HepG2 (cell line): ENCODE measurements around the gene IL17RA. TPM values are rescaled to one million over a fixed set of nuclear protein-coding genes. Genes with fewer than 3 reads are reported as not detected.

ENCODE experiments used
- ATAC-seq: fragments of 200-7000 bp; cut with Tn5 transposase; 3 replicates; pipeline ENCODE4 v1.9.1; 2020; ENCODE audit warnings: mild to moderate bottlenecking, moderate library complexity
- BruUV-seq: library from RNA; stranded (reverse); fragments of 400-500 nt; replicated peaks from 2 replicates; lab custom pipeline; 2021; lab: Mats Ljungman, UMichigan
- CTCF ChIA-PET: fragments of 300-600 bp; formaldehyde crosslinking; extraction: SDS; loops from one replicate; lab custom pipeline; 2021; ENCODE audit warnings: low total read pairs, inconsistent platforms, low intra/inter-chr PET ratio; lab: Yijun Ruan, JAX
- POLR2A ChIA-PET: fragments of 350-600 bp; sonication (Branson Sonifier 250); formaldehyde crosslinking; loops from one replicate; lab custom pipeline; 2020; ENCODE audit warnings: antibody characterized with exemption, inconsistent platforms; lab: Yijun Ruan, JAX
- DNase-seq: peaks from one replicate; pipeline ENCODE4 v3.0.0-alpha.2; 2015; ENCODE audit warnings: low spot score
- FAIRE-seq: peaks from 3 replicates; lab custom pipeline; 2011; peaks lifted over from hg19 to GRCh38; lab: Jason Lieb, UNC
- H2AFZ ChIP-seq: one replicate; pipeline ENCODE4 v1.6.1; 2011; ENCODE audit warnings: low read length, inconsistent platforms
- H3K27ac ChIP-seq: fragments of 300-600 bp; 3 replicates; pipeline ENCODE4 v1.8.0; 2011; ENCODE audit warnings: mixed run types, mild to moderate bottlenecking, mixed read lengths, low read length, inconsistent platforms; ENCODE audit not compliant: insufficient read depth; ENCODE audit errors: extremely low read length
- H3K27me3 ChIP-seq, 2 experiments: fragments of 200-600 bp in 1 of 2; 2 replicates in 1 of 2; 3 replicates in 1 of 2; pipeline versions ENCODE4 v1.6.0 to v1.8.0; 2011; ENCODE audit warnings: low read length in 2 of 2, mild to moderate bottlenecking in 2 of 2, moderate library complexity in 2 of 2, inconsistent platforms in 1 of 2; ENCODE audit not compliant: insufficient read depth in 2 of 2, control insufficient read depth in 1 of 2
- H3K36me3 ChIP-seq, 2 experiments: fragments of 200-600 bp in 1 of 2; replicated peaks in 1 of 2; 2 replicates in 1 of 2; 3 replicates in 1 of 2; pipeline versions ENCODE4 v1.5.1 to v1.8.0; 2011; ENCODE audit warnings: low read length in 2 of 2, inconsistent platforms in 1 of 2; ENCODE audit not compliant: insufficient read depth in 2 of 2, control insufficient read depth in 1 of 2
- H3K4me1 ChIP-seq: 2 replicates; pipeline ENCODE4 v1.5.1; 2012; ENCODE audit warnings: low read length, inconsistent platforms; ENCODE audit not compliant: insufficient read depth
- H3K4me2 ChIP-seq: 2 replicates; pipeline ENCODE4 v1.6.0; 2011; ENCODE audit warnings: low read depth, low read length, inconsistent platforms
- H3K4me3 ChIP-seq, 3 experiments: fragments of 200-600 bp in 1 of 3; sonication (generic), shearing (Covaris generic) in 1 of 3; replicated peaks in 1 of 3; 2 replicates each; pipeline ENCODE4 v1.5.1; 2011 to 2016; ENCODE audit warnings: low read length in 3 of 3, inconsistent platforms in 2 of 3, low read depth in 2 of 3, mild to moderate bottlenecking in 2 of 3, control low read depth in 1 of 3, mixed read lengths in 1 of 3; ENCODE audit not compliant: insufficient read depth in 1 of 3
- H3K79me2 ChIP-seq: one replicate; pipeline ENCODE4 v1.6.1; 2011; ENCODE audit warnings: low read length, inconsistent platforms; ENCODE audit not compliant: insufficient read depth
- H3K9ac ChIP-seq: 2 replicates; pipeline ENCODE4 v1.6.0; 2011; ENCODE audit warnings: mild to moderate bottlenecking, low read depth, low read length, inconsistent platforms; ENCODE audit not compliant: insufficient read depth
- H3K9me3 ChIP-seq: 2 replicates; pipeline ENCODE4 v1.5.1; 2012; ENCODE audit warnings: mild to moderate bottlenecking, low read length
- H4K20me1 ChIP-seq: 2 replicates; pipeline ENCODE4 v1.6.0; 2011; ENCODE audit warnings: inconsistent platforms, mild to moderate bottlenecking, low read length, moderate library complexity; ENCODE audit not compliant: insufficient read depth
- LBX2 ChIP-seq: sonication (generic); formaldehyde crosslinking; IDR thresholded peaks from 2 replicates; pipeline ENCODE4 v1.5.0; 2020; ENCODE audit warnings: missing genetic modification reagents, mild to moderate bottlenecking, borderline replicate concordance
- RAD21 ChIP-seq: fragments of 450-650 bp; formaldehyde crosslinking; IDR thresholded peaks from 2 replicates; pipeline ENCODE4 v1.5.0; 2020; ENCODE audit warnings: mild to moderate bottlenecking
- in situ Hi-C: cut with HindIII; loops from 2 replicates; pipeline ENCODE4 v1.10.0; 2017; ENCODE audit warnings: low pct_unique_long_range_greater_than_20kb; ENCODE audit not compliant: extremely low pct_ligation_motif_present
- intact Hi-C: fragments of 100-400 bp; cut with micrococcal nuclease; formaldehyde crosslinking; loops from one replicate; pipeline ENCODE4 v1.10.0; 2022; ENCODE audit not compliant: unreplicated experiment
- polyA plus RNA-seq, 8 experiments: library from polyadenylated mRNA; depleted of rRNA in 3 of 8; stranded (reverse) in 7 of 8; unstranded in 1 of 8; fragments of >200 nt; fragmentation: Illumina TruSeq in 4 of 8; extraction: Trizol in 4 of 8; gene quantifications; 2 replicates each; pipeline versions ENCODE4 v1.2.1 to v1.2.3, GENCODE V29; 2011 to 2016; ENCODE audit warnings: low read depth in 4 of 8, missing spikeins in 1 of 8, mixed read lengths in 1 of 8; ENCODE audit not compliant: insufficient read depth in 1 of 8
- total RNA-seq, 5 experiments: library from RNA; depleted of rRNA; stranded (reverse); fragments of >200 nt; fragmentation: Illumina TruSeq; extraction: Trizol; gene quantifications; 2 replicates each; pipeline ENCODE4 v1.2.3, GENCODE V29; 2016; ENCODE audit warnings: low read depth in 1 of 5
- TF ChIP-seq, protein P1 (sequence below): sonication (generic); formaldehyde crosslinking; IDR thresholded peaks from 2 replicates; pipeline ENCODE4 v1.5.0; 2020; ENCODE audit warnings: mild to moderate bottlenecking, missing genetic modification reagents
- TF ChIP-seq, protein P2 (sequence below): sonication (generic); formaldehyde crosslinking; IDR thresholded peaks from 2 replicates; pipeline ENCODE4 v1.9.0; 2021; ENCODE audit warnings: missing genetic modification reagents, mild to moderate bottlenecking, borderline replicate concordance
- TF ChIP-seq, protein P3 (sequence below): sonication (generic); formaldehyde crosslinking; IDR thresholded peaks from 2 replicates; pipeline ENCODE4 v1.4.0; 2020; ENCODE audit warnings: missing genetic modification reagents, borderline replicate concordance

IL17RA gene
- total and polyA plus RNA-seq, 2 of the 13 experiments (the other 11 are each of a cell fraction or from before 2014, with no cell fraction given), result 2.5 to 8.2 TPM

DNA sequence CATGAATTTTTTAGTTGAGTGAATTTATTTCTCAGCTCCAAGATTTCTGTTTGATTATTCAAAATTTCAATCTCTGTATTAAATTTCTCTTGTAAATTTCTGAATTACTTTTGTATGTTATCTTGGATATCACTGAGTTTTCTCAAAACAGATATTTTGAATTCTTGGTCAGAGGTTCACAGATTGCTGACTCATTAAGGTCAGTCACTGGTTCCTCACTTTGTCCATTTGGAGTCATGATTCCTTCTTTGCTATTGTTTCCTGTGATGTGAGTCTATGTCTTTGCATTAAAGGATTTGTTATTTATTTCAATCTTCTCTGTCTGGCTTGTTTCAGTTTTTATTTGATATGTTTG is 10.2 kb upstream of the IL17RA start:
- ChIA-PET CTCF (interaction anchor here (1.1 to 2.1 kb wide), 5 partner anchors 21 to 427 kb away, joined by 4 to 17 read pairs (median 9); no protein-coding TSS in a partner anchor), POLR2A (interaction anchor here (1.1 to 1.5 kb wide), 2 partner anchors 10 to 97 kb away, joined by 3 to 7 read pairs; no protein-coding TSS in a partner anchor)
- no peak overlapping the region for H3K9ac ChIP-seq
- no peaks in the 10 kb centered on the region for H3K27me3 ChIP-seq
- intact Hi-C loops (loop anchor here (1.0 to 2.0 kb wide), 3 partner anchors 21 to 427 kb away; no protein-coding TSS in a partner anchor), in situ Hi-C loops (loop anchor here (10.0 kb wide), 2 partner anchors 100 to 430 kb away; no protein-coding TSS in a partner anchor)
- no peaks in the 10 kb centered on the region for H3K36me3 ChIP-seq
- no TSS peak for BruUV-seq
- no peaks in the 10 kb centered on the region for H3K79me2 ChIP-seq
- H2AFZ ChIP-seq, result no peak overlapping the region
- TF ChIP-seq RAD21 (no peak), LBX2 (CRISPR knock-in tag) (no peak)
- TF ChIP-seq, protein P1, sequence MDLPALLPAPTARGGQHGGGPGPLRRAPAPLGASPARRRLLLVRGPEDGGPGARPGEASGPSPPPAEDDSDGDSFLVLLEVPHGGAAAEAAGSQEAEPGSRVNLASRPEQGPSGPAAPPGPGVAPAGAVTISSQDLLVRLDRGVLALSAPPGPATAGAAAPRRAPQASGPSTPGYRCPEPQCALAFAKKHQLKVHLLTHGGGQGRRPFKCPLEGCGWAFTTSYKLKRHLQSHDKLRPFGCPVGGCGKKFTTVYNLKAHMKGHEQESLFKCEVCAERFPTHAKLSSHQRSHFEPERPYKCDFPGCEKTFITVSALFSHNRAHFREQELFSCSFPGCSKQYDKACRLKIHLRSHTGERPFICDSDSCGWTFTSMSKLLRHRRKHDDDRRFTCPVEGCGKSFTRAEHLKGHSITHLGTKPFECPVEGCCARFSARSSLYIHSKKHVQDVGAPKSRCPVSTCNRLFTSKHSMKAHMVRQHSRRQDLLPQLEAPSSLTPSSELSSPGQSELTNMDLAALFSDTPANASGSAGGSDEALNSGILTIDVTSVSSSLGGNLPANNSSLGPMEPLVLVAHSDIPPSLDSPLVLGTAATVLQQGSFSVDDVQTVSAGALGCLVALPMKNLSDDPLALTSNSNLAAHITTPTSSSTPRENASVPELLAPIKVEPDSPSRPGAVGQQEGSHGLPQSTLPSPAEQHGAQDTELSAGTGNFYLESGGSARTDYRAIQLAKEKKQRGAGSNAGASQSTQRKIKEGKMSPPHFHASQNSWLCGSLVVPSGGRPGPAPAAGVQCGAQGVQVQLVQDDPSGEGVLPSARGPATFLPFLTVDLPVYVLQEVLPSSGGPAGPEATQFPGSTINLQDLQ (CRISPR knock-in tag), result no peak
- TF ChIP-seq, protein P2, sequence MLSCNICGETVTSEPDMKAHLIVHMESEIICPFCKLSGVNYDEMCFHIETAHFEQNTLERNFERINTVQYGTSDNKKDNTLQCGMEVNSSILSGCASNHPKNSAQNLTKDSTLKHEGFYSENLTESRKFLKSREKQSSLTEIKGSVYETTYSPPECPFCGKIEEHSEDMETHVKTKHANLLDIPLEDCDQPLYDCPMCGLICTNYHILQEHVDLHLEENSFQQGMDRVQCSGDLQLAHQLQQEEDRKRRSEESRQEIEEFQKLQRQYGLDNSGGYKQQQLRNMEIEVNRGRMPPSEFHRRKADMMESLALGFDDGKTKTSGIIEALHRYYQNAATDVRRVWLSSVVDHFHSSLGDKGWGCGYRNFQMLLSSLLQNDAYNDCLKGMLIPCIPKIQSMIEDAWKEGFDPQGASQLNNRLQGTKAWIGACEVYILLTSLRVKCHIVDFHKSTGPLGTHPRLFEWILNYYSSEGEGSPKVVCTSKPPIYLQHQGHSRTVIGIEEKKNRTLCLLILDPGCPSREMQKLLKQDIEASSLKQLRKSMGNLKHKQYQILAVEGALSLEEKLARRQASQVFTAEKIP (CRISPR knock-in tag), result no peak
- TF ChIP-seq, protein P3, sequence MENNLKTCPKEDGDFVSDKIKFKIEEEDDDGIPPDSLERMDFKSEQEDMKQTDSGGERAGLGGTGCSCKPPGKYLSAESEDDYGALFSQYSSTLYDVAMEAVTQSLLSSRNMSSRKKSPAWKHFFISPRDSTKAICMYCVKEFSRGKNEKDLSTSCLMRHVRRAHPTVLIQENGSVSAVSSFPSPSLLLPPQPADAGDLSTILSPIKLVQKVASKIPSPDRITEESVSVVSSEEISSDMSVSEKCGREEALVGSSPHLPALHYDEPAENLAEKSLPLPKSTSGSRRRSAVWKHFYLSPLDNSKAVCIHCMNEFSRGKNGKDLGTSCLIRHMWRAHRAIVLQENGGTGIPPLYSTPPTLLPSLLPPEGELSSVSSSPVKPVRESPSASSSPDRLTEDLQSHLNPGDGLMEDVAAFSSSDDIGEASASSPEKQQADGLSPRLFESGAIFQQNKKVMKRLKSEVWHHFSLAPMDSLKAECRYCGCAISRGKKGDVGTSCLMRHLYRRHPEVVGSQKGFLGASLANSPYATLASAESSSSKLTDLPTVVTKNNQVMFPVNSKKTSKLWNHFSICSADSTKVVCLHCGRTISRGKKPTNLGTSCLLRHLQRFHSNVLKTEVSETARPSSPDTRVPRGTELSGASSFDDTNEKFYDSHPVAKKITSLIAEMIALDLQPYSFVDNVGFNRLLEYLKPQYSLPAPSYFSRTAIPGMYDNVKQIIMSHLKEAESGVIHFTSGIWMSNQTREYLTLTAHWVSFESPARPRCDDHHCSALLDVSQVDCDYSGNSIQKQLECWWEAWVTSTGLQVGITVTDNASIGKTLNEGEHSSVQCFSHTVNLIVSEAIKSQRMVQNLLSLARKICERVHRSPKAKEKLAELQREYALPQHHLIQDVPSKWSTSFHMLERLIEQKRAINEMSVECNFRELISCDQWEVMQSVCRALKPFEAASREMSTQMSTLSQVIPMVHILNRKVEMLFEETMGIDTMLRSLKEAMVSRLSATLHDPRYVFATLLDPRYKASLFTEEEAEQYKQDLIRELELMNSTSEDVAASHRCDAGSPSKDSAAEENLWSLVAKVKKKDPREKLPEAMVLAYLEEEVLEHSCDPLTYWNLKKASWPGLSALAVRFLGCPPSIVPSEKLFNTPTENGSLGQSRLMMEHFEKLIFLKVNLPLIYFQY (CRISPR knock-in tag), result no peak
- FAIRE-seq (no peak), ATAC-seq (no peak), DNase-seq (no peak)
- H4K20me1 ChIP-seq, result no peaks in the 10 kb centered on the region
- H3K4me2 ChIP-seq, result no peak overlapping the region
- no peaks in the 10 kb centered on the region for H3K4me1 ChIP-seq
- no peak overlapping the region for H3K4me3 ChIP-seq
- H3K27ac ChIP-seq, result no peak overlapping the region
- no peaks in the 10 kb centered on the region for H3K9me3 ChIP-seq
